MM.1S (cell line): Measurements from ENCODE around the gene KRTAP22-2.

Experiments
- DNase-seq: peaks from one replicate; pipeline ENCODE4 v3.0.0-alpha.2; 2015
- H2AFZ ChIP-seq: fragments of 300-600 bp; sonication (generic); 2 replicates; pipeline ENCODE4 v1.6.0; 2016; ENCODE audit warnings: antibody characterized with exemption, low read length
- H3F3A ChIP-seq: fragments of 300-600 bp; sonication (generic); 2 replicates; pipeline ENCODE4 v1.6.1; 2016; ENCODE audit warnings: mild to moderate bottlenecking, antibody characterized with exemption, low read length, moderate library complexity, mixed read lengths; ENCODE audit not compliant: insufficient read depth
- H3K27ac ChIP-seq: fragments of 300-600 bp; sonication (generic); 2 replicates; pipeline ENCODE4 v1.5.1; 2016; ENCODE audit warnings: mild to moderate bottlenecking, low read length
- H3K27me3 ChIP-seq: fragments of 300-600 bp; sonication (generic); replicated peaks from 2 replicates; pipeline ENCODE4 v1.6.0; 2016; ENCODE audit warnings: low read length; ENCODE audit not compliant: insufficient read depth
- H3K36me3 ChIP-seq: fragments of 300-600 bp; sonication (generic); replicated peaks from 2 replicates; pipeline ENCODE4 v1.6.1; 2016; ENCODE audit warnings: mild to moderate bottlenecking, low read length, mixed read lengths; ENCODE audit not compliant: insufficient read depth
- H3K4me1 ChIP-seq: fragments of 300-600 bp; sonication (generic); 2 replicates; pipeline ENCODE4 v1.6.1; 2016; ENCODE audit warnings: low read length, mixed read lengths
- H3K4me2 ChIP-seq: fragments of 300-600 bp; sonication (generic); 2 replicates; pipeline ENCODE4 v1.6.0; 2016; ENCODE audit warnings: low read depth, low read length
- H3K4me3 ChIP-seq: fragments of 300-600 bp; sonication (generic); 2 replicates; pipeline ENCODE4 v1.5.1; 2016; ENCODE audit warnings: low read length, mixed read lengths
- H3K79me2 ChIP-seq: fragments of 300-600 bp; sonication (generic); 2 replicates; pipeline ENCODE4 v1.6.1; 2016; ENCODE audit warnings: mixed run types, low read length, mixed read lengths
- H3K9ac ChIP-seq: fragments of 300-600 bp; sonication (generic); 2 replicates; pipeline ENCODE4 v1.6.1; 2016; ENCODE audit warnings: low read length, mixed read lengths
- H3K9me2 ChIP-seq: fragments of 300-600 bp; sonication (generic); replicated peaks from 2 replicates; pipeline ENCODE4 v1.6.1; 2016; ENCODE audit warnings: mild to moderate bottlenecking, low read length, mixed read lengths; ENCODE audit not compliant: insufficient read depth
- H3K9me3 ChIP-seq: fragments of 300-600 bp; sonication (generic); replicated peaks from 2 replicates; pipeline ENCODE4 v1.6.1; 2016; ENCODE audit warnings: mild to moderate bottlenecking, low read length, mixed read lengths; ENCODE audit not compliant: insufficient read depth
- H4K20me1 ChIP-seq: fragments of 300-600 bp; sonication (generic); 2 replicates; pipeline ENCODE4 v1.6.1; 2016; ENCODE audit warnings: mild to moderate bottlenecking, low read length, moderate library complexity, mixed read lengths; ENCODE audit not compliant: insufficient read depth
- CTCF ChIP-seq: fragments of 300-600 bp; sonication (generic); IDR thresholded peaks from 2 replicates; pipeline ENCODE4 v1.5.1; 2016; ENCODE audit warnings: antibody characterized with exemption, low read length, mixed read lengths
- EZH2 ChIP-seq: fragments of 300-600 bp; sonication (generic); optimal IDR thresholded peaks from 2 replicates; pipeline ENCODE3; 2017; ENCODE audit warnings: low read depth, mild to moderate bottlenecking, antibody characterized with exemption, low read length, mixed read lengths
- EZH2phosphoT487 ChIP-seq: fragments of 300-600 bp; sonication (generic); IDR thresholded peaks from 2 replicates; pipeline ENCODE4 v1.6.1; 2018; ENCODE audit warnings: antibody characterized with exemption, low read length

The KRTAP22-2 gene

GRCh38 chr21:30577766-30578165, 12.4 kb downstream of the KRTAP22-2 start:
- Histone ChIP-seq H3K9ac (no peak overlapping the region), H3K4me3 (no peak overlapping the region), H3K9me3 (no peaks in the 10 kb centered on the region), H3K9me2 (no peaks in the 10 kb centered on the region), H2AFZ (no peak overlapping the region), H3K27me3 (no peaks in the 10 kb centered on the region), H3K36me3 (no peaks in the 10 kb centered on the region), H3K4me1 (no peaks in the 10 kb centered on the region), H4K20me1 (no peaks in the 10 kb centered on the region), H3K4me2 (no peak overlapping the region), H3K79me2 (no peaks in the 10 kb centered on the region), H3F3A (no peaks in the 10 kb centered on the region), H3K27ac (no peak overlapping the region)
- TF ChIP-seq EZH2phosphoT487 (no peak), EZH2 (no peak), CTCF (no peak)
- no peak for DNase-seq

GRCh38 chr21:30567617-30568016, 22.6 kb downstream of the KRTAP22-2 start:
- no peaks in the 10 kb centered on the region for H3F3A ChIP-seq
- no peaks in the 10 kb centered on the region for H4K20me1 ChIP-seq
- no peak overlapping the region for H3K4me3 ChIP-seq
- H3K9me2 ChIP-seq = no peaks in the 10 kb centered on the region
- H3K27me3 ChIP-seq = no peaks in the 10 kb centered on the region
- H2AFZ ChIP-seq = no peak overlapping the region
- no peak overlapping the region for H3K4me2 ChIP-seq
- DNase-seq = no peak
- H3K9me3 ChIP-seq = no peaks in the 10 kb centered on the region
- H3K4me1 ChIP-seq = no peaks in the 10 kb centered on the region
- no peaks in the 10 kb centered on the region for H3K36me3 ChIP-seq
- no peaks in the 10 kb centered on the region for H3K79me2 ChIP-seq
- no peak overlapping the region for H3K9ac ChIP-seq
- TF ChIP-seq CTCF (no peak), EZH2 (no peak), EZH2phosphoT487 (no peak)
- no peak overlapping the region for H3K27ac ChIP-seq

GRCh38 chr21:30563630-30564029, 26.6 kb downstream of the KRTAP22-2 start:
- H3K36me3 ChIP-seq = no peaks in the 10 kb centered on the region
- H3K4me2 ChIP-seq = no peak overlapping the region
- no peaks in the 10 kb centered on the region for H3K27me3 ChIP-seq
- no peaks in the 10 kb centered on the region for H4K20me1 ChIP-seq
- H3K4me3 ChIP-seq = no peak overlapping the region
- no peaks in the 10 kb centered on the region for H3K79me2 ChIP-seq
- H3K4me1 ChIP-seq = no peaks in the 10 kb centered on the region
- H2AFZ ChIP-seq = no peak overlapping the region
- no peak overlapping the region for H3K9ac ChIP-seq
- no peak for DNase-seq
- H3K9me3 ChIP-seq = no peaks in the 10 kb centered on the region
- TF ChIP-seq EZH2phosphoT487 (no peak), CTCF (no peak)
- H3F3A ChIP-seq = no peaks in the 10 kb centered on the region
- H3K27ac ChIP-seq = no peak overlapping the region
- H3K9me2 ChIP-seq = no peaks in the 10 kb centered on the region
